Stomach (tissue), 4 donors: ENCODE data around the gene BUB1.

Source experiments
- CTCF ChIP-seq, 7 experiments: fragments of 450-650 bp in 4 of 7; fragments of 200-600 bp in 3 of 7; sonication (generic) in 3 of 7; IDR thresholded peaks; one replicate each; pipeline ENCODE4 v1.5.1; 2016 to 2019; ENCODE audit warnings: antibody characterized with exemption in 7 of 7, control low read depth in 2 of 7, mild to moderate bottlenecking in 1 of 7
- POLR2A ChIP-seq, 4 donors: fragments of 450-650 bp; IDR thresholded peaks; one replicate each; pipeline ENCODE4 v1.6.1; 2016; ENCODE audit warnings: antibody characterized with exemption in 4 of 4, control low read depth in 2 of 4, mild to moderate bottlenecking in 1 of 4, moderate library complexity in 1 of 4
- POLR2AphosphoS5 ChIP-seq, 3 donors: sonication (generic); formaldehyde crosslinking; IDR thresholded peaks; one replicate each; pipeline ENCODE4 v1.6.1; 2016; ENCODE audit warnings: antibody characterized with exemption in 3 of 3

- TF ChIP-seq POLR2AphosphoS5 (IDR thresholded peaks at IDR 0.05) (no peak), POLR2A (IDR thresholded peaks at IDR 0.05) (no peak), CTCF (IDR thresholded peaks at IDR 0.05) (no peak)
Measured at GRCh38 chr2:110678457-110679336, 834 bp upstream of the BUB1 start.
